WTC11 (cell line): Measurements from ENCODE around the gene LRRC4. TPM values are rescaled to one million over a fixed set of nuclear protein-coding genes. Genes with fewer than 3 reads are reported as not detected.

Experiments used
- ATAC-seq: fragments of 200-7000 bp; cut with Tn5 transposase; 2 replicates; pipeline ENCODE4 v1.10.0; 2021; ENCODE audit warnings: mild to moderate bottlenecking, moderate library complexity
- CTCF ChIA-PET: fragments of 300-600 bp; sonication (Branson Sonifier 250); formaldehyde crosslinking; loops from one replicate; lab custom pipeline; 2021; ENCODE audit warnings: antibody characterized with exemption; lab: Charles Lee
- POLR2A ChIA-PET: fragments of 350-600 bp; sonication (Branson Sonifier 250); formaldehyde crosslinking; loops from one replicate; lab custom pipeline; 2021; ENCODE audit warnings: antibody characterized with exemption; lab: Charles Lee
- DNase-seq: peaks from one replicate; pipeline ENCODE4 v3.0.0; 2021; ENCODE audit warnings: low spot score
- H3K27ac Mint-ChIP-seq: 2 replicates; pipeline ENCODE4 v1.8.0; 2021; ENCODE audit warnings: mixed read lengths
- H3K27me3 Mint-ChIP-seq: 2 replicates; pipeline ENCODE4 v1.8.0; 2021; ENCODE audit warnings: low read depth, mild to moderate bottlenecking, moderate library complexity, mixed read lengths
- H3K36me3 Mint-ChIP-seq: 2 replicates; pipeline ENCODE4 v1.8.0; 2021; ENCODE audit warnings: mixed read lengths
- H3K4me1 Mint-ChIP-seq: 2 replicates; pipeline ENCODE4 v1.8.0; 2022; ENCODE audit warnings: mixed read lengths
- H3K4me3 Mint-ChIP-seq: 2 replicates; pipeline ENCODE4 v1.8.0; 2021; ENCODE audit warnings: mild to moderate bottlenecking, moderate library complexity, mixed read lengths
- H3K9me3 Mint-ChIP-seq: 2 replicates; pipeline ENCODE4 v1.8.0; 2021; ENCODE audit warnings: mixed read lengths
- CREM ChIP-seq: sonication (generic); formaldehyde crosslinking; IDR thresholded peaks from 2 replicates; pipeline ENCODE4 v1.8.1; 2022; ENCODE audit warnings: mild to moderate bottlenecking, missing genetic modification reagents, moderate library complexity
- E2F4 ChIP-seq: sonication (generic); formaldehyde crosslinking; IDR thresholded peaks from 2 replicates; pipeline ENCODE4 v1.8.1; 2022; ENCODE audit warnings: low read depth, mild to moderate bottlenecking, moderate library complexity, missing genetic modification reagents, borderline replicate concordance
- ELF4 ChIP-seq: sonication (generic); formaldehyde crosslinking; IDR thresholded peaks from 2 replicates; pipeline ENCODE4 v1.8.1; 2022; ENCODE audit warnings: low read depth, mild to moderate bottlenecking, moderate library complexity, missing genetic modification reagents
- ETV6 ChIP-seq: sonication (generic); formaldehyde crosslinking; IDR thresholded peaks from 2 replicates; pipeline ENCODE4 v1.8.1; 2022; ENCODE audit warnings: mild to moderate bottlenecking, missing genetic modification reagents
- NR1H2 ChIP-seq: sonication (generic); formaldehyde crosslinking; IDR thresholded peaks from 2 replicates; pipeline ENCODE4 v1.9.0; 2021; ENCODE audit warnings: mild to moderate bottlenecking, moderate library complexity, missing genetic modification reagents
- NR3C1 ChIP-seq: sonication (generic); formaldehyde crosslinking; conservative IDR thresholded peaks from 2 replicates; pipeline ENCODE4 v1.8.1; 2023; ENCODE audit warnings: low read depth, mild to moderate bottlenecking, missing genetic modification reagents
- TEAD4 ChIP-seq: sonication (generic); formaldehyde crosslinking; IDR thresholded peaks from 2 replicates; pipeline ENCODE4 v1.8.0; 2022; ENCODE audit warnings: mild to moderate bottlenecking, missing genetic modification reagents
- TP53 ChIP-seq: sonication (generic); formaldehyde crosslinking; IDR thresholded peaks from 2 replicates; pipeline ENCODE4 v1.8.1; 2023; ENCODE audit warnings: mild to moderate bottlenecking, missing genetic modification reagents
- USF1 ChIP-seq: sonication (generic); formaldehyde crosslinking; IDR thresholded peaks from 2 replicates; pipeline ENCODE4 v1.8.0; 2022; ENCODE audit warnings: mild to moderate bottlenecking, missing genetic modification reagents
- ZNF317 ChIP-seq: sonication (generic); formaldehyde crosslinking; IDR thresholded peaks from 2 replicates; pipeline ENCODE4 v1.8.1; 2023; ENCODE audit warnings: low read depth, mild to moderate bottlenecking, moderate library complexity, missing genetic modification reagents, borderline replicate concordance
- total RNA-seq: library from RNA; stranded (reverse); gene quantifications from 3 replicates; pipeline ENCODE4 v1.2.3, GENCODE V29; 2021
- TF ChIP-seq, protein P1 (sequence below): sonication (generic); formaldehyde crosslinking; IDR thresholded peaks from 2 replicates; pipeline ENCODE4 v1.8.1; 2023; ENCODE audit warnings: mild to moderate bottlenecking, missing genetic modification reagents
- TF ChIP-seq, protein P2 (sequence below): sonication (generic); formaldehyde crosslinking; IDR thresholded peaks from 2 replicates; pipeline ENCODE4 v1.8.0; 2022; ENCODE audit warnings: missing genetic modification reagents
- TF ChIP-seq, protein P3 (sequence below): sonication (generic); formaldehyde crosslinking; IDR thresholded peaks from 2 replicates; pipeline ENCODE4 v1.8.1; 2023; ENCODE audit warnings: mild to moderate bottlenecking, missing genetic modification reagents
- TF ChIP-seq, protein P4 (sequence below): sonication (generic); formaldehyde crosslinking; IDR thresholded peaks from 2 replicates; pipeline ENCODE4 v1.8.0; 2023; ENCODE audit warnings: mild to moderate bottlenecking, missing genetic modification reagents
- TF ChIP-seq, protein P5 (sequence below): sonication (generic); formaldehyde crosslinking; IDR thresholded peaks from 2 replicates; pipeline ENCODE4 v1.8.1; 2022; ENCODE audit warnings: low read depth, missing genetic modification reagents, borderline replicate concordance

Gene LRRC4
- total RNA-seq, 1 experiment from 2014 or later: 14.9 TPM

- TF ChIP-seq, protein P1, sequence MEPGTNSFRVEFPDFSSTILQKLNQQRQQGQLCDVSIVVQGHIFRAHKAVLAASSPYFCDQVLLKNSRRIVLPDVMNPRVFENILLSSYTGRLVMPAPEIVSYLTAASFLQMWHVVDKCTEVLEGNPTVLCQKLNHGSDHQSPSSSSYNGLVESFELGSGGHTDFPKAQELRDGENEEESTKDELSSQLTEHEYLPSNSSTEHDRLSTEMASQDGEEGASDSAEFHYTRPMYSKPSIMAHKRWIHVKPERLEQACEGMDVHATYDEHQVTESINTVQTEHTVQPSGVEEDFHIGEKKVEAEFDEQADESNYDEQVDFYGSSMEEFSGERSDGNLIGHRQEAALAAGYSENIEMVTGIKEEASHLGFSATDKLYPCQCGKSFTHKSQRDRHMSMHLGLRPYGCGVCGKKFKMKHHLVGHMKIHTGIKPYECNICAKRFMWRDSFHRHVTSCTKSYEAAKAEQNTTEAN (CRISPR knock-in tag): no peak
- TF ChIP-seq E2F4 (CRISPR knock-in tag): no peak
- TF ChIP-seq, protein P2, sequence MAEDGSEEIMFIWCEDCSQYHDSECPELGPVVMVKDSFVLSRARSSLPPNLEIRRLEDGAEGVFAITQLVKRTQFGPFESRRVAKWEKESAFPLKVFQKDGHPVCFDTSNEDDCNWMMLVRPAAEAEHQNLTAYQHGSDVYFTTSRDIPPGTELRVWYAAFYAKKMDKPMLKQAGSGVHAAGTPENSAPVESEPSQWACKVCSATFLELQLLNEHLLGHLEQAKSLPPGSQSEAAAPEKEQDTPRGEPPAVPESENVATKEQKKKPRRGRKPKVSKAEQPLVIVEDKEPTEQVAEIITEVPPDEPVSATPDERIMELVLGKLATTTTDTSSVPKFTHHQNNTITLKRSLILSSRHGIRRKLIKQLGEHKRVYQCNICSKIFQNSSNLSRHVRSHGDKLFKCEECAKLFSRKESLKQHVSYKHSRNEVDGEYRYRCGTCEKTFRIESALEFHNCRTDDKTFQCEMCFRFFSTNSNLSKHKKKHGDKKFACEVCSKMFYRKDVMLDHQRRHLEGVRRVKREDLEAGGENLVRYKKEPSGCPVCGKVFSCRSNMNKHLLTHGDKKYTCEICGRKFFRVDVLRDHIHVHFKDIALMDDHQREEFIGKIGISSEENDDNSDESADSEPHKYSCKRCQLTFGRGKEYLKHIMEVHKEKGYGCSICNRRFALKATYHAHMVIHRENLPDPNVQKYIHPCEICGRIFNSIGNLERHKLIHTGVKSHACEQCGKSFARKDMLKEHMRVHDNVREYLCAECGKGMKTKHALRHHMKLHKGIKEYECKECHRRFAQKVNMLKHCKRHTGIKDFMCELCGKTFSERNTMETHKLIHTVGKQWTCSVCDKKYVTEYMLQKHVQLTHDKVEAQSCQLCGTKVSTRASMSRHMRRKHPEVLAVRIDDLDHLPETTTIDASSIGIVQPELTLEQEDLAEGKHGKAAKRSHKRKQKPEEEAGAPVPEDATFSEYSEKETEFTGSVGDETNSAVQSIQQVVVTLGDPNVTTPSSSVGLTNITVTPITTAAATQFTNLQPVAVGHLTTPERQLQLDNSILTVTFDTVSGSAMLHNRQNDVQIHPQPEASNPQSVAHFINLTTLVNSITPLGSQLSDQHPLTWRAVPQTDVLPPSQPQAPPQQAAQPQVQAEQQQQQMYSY (CRISPR knock-in tag): no peak
- TF ChIP-seq USF1: no peak
- TF ChIP-seq, protein P3, sequence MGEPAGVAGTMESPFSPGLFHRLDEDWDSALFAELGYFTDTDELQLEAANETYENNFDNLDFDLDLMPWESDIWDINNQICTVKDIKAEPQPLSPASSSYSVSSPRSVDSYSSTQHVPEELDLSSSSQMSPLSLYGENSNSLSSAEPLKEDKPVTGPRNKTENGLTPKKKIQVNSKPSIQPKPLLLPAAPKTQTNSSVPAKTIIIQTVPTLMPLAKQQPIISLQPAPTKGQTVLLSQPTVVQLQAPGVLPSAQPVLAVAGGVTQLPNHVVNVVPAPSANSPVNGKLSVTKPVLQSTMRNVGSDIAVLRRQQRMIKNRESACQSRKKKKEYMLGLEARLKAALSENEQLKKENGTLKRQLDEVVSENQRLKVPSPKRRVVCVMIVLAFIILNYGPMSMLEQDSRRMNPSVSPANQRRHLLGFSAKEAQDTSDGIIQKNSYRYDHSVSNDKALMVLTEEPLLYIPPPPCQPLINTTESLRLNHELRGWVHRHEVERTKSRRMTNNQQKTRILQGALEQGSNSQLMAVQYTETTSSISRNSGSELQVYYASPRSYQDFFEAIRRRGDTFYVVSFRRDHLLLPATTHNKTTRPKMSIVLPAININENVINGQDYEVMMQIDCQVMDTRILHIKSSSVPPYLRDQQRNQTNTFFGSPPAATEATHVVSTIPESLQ (CRISPR knock-in tag): no peak
- TF ChIP-seq, all 79 proteins: peak for 0
Observed at GRCh38 chr7:128017862-128018845, 13.1 kb downstream of the LRRC4 start (continued).

DNA sequence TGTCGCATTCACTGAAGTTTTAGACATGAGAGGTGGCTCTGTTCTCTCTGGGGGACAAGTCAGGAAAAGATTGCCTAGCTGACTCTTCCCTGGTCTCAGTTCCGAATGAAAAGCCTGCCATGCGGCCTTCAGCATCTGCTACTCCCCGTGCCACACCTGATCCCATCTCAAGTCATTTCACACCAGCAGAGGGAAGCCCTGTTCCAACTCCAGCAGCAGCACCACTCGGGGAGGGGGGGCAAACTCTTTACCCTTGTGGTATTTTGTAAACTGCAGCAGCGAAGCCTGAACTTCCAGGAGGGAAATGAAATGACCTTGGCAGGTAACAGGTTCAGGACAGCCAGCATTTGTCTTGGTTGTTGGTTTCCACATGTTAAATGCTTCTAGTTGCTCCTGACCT, 13.8 kb downstream of the LRRC4 start:
- CTCF ChIA-PET: interaction anchor here (0.9 to 4.6 kb wide), 4 partner anchors 9 to 191 kb away, joined by 3 to 21 read pairs (median 4); no protein-coding TSS in a partner anchor
- no peak for TF ChIP-seq TEAD4 (CRISPR knock-in tag)
- no peak for TF ChIP-seq CREM (CRISPR knock-in tag)
- no peak for TF ChIP-seq ETV6 (CRISPR knock-in tag)
- no peak for TF ChIP-seq TP53 (CRISPR knock-in tag)
- no peak for TF ChIP-seq ZNF317 (CRISPR knock-in tag)
- TF ChIP-seq, protein P4, sequence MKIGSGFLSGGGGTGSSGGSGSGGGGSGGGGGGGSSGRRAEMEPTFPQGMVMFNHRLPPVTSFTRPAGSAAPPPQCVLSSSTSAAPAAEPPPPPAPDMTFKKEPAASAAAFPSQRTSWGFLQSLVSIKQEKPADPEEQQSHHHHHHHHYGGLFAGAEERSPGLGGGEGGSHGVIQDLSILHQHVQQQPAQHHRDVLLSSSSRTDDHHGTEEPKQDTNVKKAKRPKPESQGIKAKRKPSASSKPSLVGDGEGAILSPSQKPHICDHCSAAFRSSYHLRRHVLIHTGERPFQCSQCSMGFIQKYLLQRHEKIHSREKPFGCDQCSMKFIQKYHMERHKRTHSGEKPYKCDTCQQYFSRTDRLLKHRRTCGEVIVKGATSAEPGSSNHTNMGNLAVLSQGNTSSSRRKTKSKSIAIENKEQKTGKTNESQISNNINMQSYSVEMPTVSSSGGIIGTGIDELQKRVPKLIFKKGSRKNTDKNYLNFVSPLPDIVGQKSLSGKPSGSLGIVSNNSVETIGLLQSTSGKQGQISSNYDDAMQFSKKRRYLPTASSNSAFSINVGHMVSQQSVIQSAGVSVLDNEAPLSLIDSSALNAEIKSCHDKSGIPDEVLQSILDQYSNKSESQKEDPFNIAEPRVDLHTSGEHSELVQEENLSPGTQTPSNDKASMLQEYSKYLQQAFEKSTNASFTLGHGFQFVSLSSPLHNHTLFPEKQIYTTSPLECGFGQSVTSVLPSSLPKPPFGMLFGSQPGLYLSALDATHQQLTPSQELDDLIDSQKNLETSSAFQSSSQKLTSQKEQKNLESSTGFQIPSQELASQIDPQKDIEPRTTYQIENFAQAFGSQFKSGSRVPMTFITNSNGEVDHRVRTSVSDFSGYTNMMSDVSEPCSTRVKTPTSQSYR (CRISPR knock-in tag): no peak
- TF ChIP-seq, protein P2 (CRISPR knock-in tag): no peak
- no peak for TF ChIP-seq NR1H2 (CRISPR knock-in tag)
- TF ChIP-seq NR3C1 (CRISPR knock-in tag): no peak
- TF ChIP-seq ELF4: no peak
- TF ChIP-seq, protein P5, sequence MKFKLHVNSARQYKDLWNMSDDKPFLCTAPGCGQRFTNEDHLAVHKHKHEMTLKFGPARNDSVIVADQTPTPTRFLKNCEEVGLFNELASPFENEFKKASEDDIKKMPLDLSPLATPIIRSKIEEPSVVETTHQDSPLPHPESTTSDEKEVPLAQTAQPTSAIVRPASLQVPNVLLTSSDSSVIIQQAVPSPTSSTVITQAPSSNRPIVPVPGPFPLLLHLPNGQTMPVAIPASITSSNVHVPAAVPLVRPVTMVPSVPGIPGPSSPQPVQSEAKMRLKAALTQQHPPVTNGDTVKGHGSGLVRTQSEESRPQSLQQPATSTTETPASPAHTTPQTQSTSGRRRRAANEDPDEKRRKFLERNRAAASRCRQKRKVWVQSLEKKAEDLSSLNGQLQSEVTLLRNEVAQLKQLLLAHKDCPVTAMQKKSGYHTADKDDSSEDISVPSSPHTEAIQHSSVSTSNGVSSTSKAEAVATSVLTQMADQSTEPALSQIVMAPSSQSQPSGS (CRISPR knock-in tag): no peak

More for the DNA sequence above, 13.8 kb downstream of the LRRC4 start:
- Mint-ChIP-seq H3K36me3 (peaks cover 3% of the 10 kb centered on the region; the same call in 1 of the 2 replicates), H3K27ac (no peak overlapping the region), H3K4me3 (no peak overlapping the region), H3K4me1 (peaks cover 78% of the 10 kb centered on the region), H3K27me3 (no peaks in the 10 kb centered on the region), H3K9me3 (no peaks in the 10 kb centered on the region)
- DNase-seq (no peak), ATAC-seq (peak; percentile 12; the same call in 1 of the 2 replicates)
- POLR2A ChIA-PET: no interaction called here
